ENCODE results near the gene ADCY5.

ADCY5 gene

DNA sequence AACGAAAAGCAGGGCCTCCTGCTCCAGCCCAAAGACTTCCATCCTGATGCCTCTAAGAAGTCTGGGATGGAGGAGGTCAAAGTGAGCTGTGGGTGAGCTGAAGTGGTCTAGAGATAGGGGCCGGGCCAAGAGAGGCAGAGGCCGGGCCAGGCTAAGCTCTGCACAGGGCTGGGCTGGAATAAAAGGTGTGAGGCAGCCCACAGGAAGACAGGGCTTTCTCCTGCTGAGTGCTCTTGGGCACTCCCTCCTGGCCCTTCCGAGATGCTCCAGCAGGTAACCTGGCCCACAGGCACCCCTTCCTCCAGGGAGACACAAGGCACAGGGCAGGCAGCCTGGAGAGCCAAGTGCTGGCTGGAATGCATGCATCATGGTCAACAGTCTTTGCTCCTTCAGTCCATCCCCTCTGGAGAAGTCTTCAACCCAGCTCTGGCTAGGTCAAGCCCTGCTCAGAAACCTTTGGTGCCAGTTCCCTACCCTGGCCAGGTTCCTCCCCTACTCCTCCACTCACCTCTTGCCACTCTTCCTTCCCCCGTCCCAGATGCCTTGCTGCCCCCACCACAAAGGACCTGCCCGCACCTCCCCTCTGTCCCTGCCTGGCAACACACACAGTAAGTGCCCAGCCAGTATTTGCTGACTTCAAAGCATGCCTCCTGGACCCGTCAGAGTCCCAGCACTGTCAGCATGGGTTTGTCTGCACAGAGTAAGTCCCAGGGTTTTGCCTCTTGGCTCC, 153.6 kb downstream of the ADCY5 start:
- TF ChIP-seq, protein P1, sequence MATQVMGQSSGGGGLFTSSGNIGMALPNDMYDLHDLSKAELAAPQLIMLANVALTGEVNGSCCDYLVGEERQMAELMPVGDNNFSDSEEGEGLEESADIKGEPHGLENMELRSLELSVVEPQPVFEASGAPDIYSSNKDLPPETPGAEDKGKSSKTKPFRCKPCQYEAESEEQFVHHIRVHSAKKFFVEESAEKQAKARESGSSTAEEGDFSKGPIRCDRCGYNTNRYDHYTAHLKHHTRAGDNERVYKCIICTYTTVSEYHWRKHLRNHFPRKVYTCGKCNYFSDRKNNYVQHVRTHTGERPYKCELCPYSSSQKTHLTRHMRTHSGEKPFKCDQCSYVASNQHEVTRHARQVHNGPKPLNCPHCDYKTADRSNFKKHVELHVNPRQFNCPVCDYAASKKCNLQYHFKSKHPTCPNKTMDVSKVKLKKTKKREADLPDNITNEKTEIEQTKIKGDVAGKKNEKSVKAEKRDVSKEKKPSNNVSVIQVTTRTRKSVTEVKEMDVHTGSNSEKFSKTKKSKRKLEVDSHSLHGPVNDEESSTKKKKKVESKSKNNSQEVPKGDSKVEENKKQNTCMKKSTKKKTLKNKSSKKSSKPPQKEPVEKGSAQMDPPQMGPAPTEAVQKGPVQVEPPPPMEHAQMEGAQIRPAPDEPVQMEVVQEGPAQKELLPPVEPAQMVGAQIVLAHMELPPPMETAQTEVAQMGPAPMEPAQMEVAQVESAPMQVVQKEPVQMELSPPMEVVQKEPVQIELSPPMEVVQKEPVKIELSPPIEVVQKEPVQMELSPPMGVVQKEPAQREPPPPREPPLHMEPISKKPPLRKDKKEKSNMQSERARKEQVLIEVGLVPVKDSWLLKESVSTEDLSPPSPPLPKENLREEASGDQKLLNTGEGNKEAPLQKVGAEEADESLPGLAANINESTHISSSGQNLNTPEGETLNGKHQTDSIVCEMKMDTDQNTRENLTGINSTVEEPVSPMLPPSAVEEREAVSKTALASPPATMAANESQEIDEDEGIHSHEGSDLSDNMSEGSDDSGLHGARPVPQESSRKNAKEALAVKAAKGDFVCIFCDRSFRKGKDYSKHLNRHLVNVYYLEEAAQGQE (IDR thresholded peaks at IDR 0.05; ENCODE audit: insufficient read depth in 1 of 2, low read depth in 2 of 2, low read length in 2 of 2) = no peak
- TF ChIP-seq POLR2AphosphoS5 (IDR thresholded peaks at IDR 0.05; ENCODE audit: low read depth, low read length) (no peak), FOXP2 (optimal IDR thresholded peaks at IDR 0.05; ENCODE audit: borderline replicate concordance, extremely low read depth, extremely low read length, insufficient read depth) (no peak), TAF1 (IDR thresholded peaks at IDR 0.05; ENCODE audit: borderline replicate concordance, insufficient read depth, low read length) (no peak), SIN3A (IDR thresholded peaks at IDR 0.05; ENCODE audit: borderline replicate concordance, insufficient read depth, low read length) (no peak)

DNA sequence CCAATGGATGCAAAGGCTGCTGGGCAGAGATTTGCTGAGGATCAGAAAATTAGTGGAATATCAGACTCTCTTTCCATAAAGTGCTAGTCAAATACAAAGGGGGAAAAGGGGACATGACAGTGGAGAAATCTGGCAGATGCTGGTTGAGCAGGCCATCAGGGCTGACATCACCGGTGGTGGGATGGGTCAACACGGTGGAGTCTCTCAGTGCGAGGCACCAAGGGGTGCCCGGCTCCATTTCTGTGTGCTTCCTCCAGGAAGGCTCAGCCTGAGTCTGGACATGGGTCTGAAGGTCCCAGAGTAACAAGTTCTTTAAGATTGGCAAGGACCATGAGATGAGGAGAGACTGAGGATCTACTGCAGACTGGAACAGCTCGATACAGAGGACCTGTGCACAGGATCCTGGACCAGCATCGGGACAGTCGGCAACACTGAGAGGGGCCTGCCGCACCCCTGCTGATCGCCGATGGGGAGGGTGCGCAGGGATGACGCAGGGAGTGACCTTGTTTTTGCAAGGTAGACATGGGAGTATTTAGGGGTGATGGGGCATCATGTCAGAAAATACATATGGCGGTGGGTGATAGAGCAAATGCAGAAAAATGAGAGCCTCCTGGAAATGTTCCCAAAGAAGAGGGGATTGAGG, 154.5 kb downstream of the ADCY5 start:
- TF ChIP-seq POLR2AphosphoS5 (IDR thresholded peaks at IDR 0.05; ENCODE audit: low read depth, low read length) (no peak), FOXP2 (optimal IDR thresholded peaks at IDR 0.05; ENCODE audit: borderline replicate concordance, extremely low read depth, extremely low read length, insufficient read depth) (no peak), TAF1 (IDR thresholded peaks at IDR 0.05; ENCODE audit: borderline replicate concordance, insufficient read depth, low read length) (no peak)
- TF ChIP-seq, protein P1 (IDR thresholded peaks at IDR 0.05; ENCODE audit: insufficient read depth in 1 of 2, low read depth in 2 of 2, low read length in 2 of 2) = no peak

DNA sequence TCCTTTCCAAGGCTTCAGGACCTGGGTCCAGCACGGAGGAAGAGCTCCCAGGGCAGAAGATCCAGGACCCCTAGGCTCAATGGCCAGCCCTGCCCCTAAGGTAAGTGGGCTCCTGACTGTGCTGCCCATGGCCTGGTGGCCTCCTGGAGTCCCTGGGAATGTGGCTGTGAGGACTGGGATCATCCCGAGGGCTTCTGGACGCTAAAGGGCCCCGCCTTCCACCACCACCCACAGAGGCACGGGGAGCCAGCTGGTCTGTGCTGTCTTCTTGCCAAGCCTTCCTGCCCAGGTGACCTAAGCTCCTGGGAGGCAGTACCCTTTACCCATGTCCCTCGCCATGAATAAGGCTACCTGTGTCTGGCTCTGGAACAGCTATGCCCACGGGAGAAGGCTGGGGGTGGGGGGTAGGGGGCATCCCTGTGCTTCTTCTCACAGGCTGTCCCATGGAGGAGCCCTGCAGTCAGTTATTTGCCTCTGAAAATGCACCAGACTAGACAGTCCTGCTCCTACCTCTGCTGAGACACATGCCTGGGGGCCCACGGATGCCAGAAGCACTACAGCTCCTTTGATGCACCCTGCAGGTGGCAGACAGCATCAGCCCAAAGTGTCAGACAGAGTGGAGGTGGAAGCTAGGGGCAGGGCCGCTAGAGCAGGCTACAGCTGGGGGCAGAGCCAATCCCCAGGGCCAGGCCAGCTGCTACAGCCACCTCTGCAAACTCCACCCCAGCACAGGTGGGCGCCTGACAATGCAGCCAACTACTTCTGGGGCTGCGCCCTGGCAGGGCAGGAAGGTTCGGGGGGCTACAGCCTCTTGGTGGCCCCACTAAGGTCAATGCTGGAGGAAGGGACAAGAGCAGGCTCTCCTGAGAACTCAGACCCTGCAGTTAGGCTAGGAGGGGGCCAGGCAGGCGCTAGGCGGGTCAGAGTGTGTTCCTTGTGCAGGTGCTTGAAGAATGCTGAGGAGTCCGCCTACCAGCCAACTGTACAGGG, 156.3 kb downstream of the ADCY5 start:
- TF ChIP-seq FOXP2 (optimal IDR thresholded peaks at IDR 0.05; ENCODE audit: borderline replicate concordance, extremely low read depth, extremely low read length, insufficient read depth) (no peak), TAF1 (IDR thresholded peaks at IDR 0.05; ENCODE audit: borderline replicate concordance, insufficient read depth, low read length) (no peak), SIN3A (IDR thresholded peaks at IDR 0.05; ENCODE audit: borderline replicate concordance, insufficient read depth, low read length) (no peak), POLR2AphosphoS5 (IDR thresholded peaks at IDR 0.05; ENCODE audit: low read depth, low read length) (no peak)
- TF ChIP-seq, protein P1 (IDR thresholded peaks at IDR 0.05; ENCODE audit: insufficient read depth in 1 of 2, low read depth in 2 of 2, low read length in 2 of 2) = no peak

DNA sequence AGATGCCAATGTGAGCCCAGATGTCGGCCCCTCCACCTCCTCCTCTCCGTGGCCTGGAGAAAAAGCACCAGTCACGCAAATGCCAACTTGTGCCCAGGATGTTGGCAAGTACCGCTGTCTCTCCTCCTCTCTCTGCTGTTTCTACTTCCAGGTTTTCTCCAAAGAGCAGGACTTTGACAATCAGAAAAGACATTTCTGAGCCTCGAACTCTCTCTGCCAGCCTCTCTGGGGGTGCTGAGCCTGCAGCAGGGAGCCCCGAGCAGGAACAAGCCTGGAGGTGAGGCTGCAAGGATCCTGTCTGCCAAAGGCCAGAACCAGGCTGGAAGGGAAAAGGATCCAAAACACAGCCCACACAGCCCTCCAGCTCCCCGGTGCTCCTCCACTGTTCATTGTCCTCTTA, 157.5 kb downstream of the ADCY5 start:
- no peak for TF ChIP-seq FOXP2 (optimal IDR thresholded peaks at IDR 0.05; ENCODE audit: borderline replicate concordance, extremely low read depth, extremely low read length, insufficient read depth)
- no peak for TF ChIP-seq SIN3A (IDR thresholded peaks at IDR 0.05; ENCODE audit: borderline replicate concordance, insufficient read depth, low read length)
- TF ChIP-seq TAF1 (IDR thresholded peaks at IDR 0.05; ENCODE audit: borderline replicate concordance, insufficient read depth, low read length) = no peak
- TF ChIP-seq, protein P1 (IDR thresholded peaks at IDR 0.05; ENCODE audit: insufficient read depth in 1 of 2, low read depth in 2 of 2, low read length in 2 of 2) = no peak

Data from PFSK-1 (cell line).